ENCODE results near the gene CEP85. TPM values are rescaled to one million over a fixed set of nuclear protein-coding genes. Genes with fewer than 3 reads are reported as not detected.
A peak's percentile ranks its signal among the peaks of the same experiment; 100 is the strongest.

Gene CEP85
- total and polyA plus RNA-seq, 9 of the 15 experiments (the other 6 are each of a cell fraction or from before 2014, with no cell fraction given), result 42.1 to 140 (median 92.6) TPM

GRCh38 chr1:26284597-26285347 lies 50.8 kb downstream of the CEP85 start (continued):
- TF ChIP-seq ZNF398 (CRISPR knock-in tag; IDR thresholded peaks at IDR 0.05) (no peak), ZNF384 (IDR thresholded peaks at IDR 0.05; ENCODE audit: low read depth, low read length) (no peak), ZNF224 (CRISPR knock-in tag; IDR thresholded peaks at IDR 0.05) (no peak), BHLHE40 (IDR thresholded peaks at IDR 0.05; ENCODE audit: low read length) (peak; percentile 94), ZFP30 (CRISPR knock-in tag; IDR thresholded peaks at IDR 0.05; ENCODE audit: borderline replicate concordance) (no peak), CCAR2 (IDR thresholded peaks at IDR 0.05; ENCODE audit: low read depth, low read length) (no peak), E2F3 (CRISPR knock-in tag; IDR thresholded peaks at IDR 0.05) (no peak), ZBTB11 (CRISPR knock-in tag; IDR thresholded peaks at IDR 0.05) (peak in 1 of 3 experiments; percentile 85; a peak in 2 of 6 replicates), ZNF239 (CRISPR knock-in tag; IDR thresholded peaks at IDR 0.05) (no peak; the same call in none of the 2 replicates), ATF6 (CRISPR knock-in tag; IDR thresholded peaks at IDR 0.05) (peak; percentile 97; the same call in 1 of the 2 replicates), HMGXB4 (CRISPR knock-in tag; IDR thresholded peaks at IDR 0.05) (no peak; the same call in 1 of the 2 replicates), NCOR1 (IDR thresholded peaks at IDR 0.05) (peak; percentile 84), ZNF253 (CRISPR knock-in tag; conservative IDR thresholded peaks at IDR 0.05) (no peak), PHB (CRISPR knock-in tag; IDR thresholded peaks at IDR 0.05) (no peak), CBFA2T3 (IDR thresholded peaks at IDR 0.05) (peak; percentile 84), MBD2 (IDR thresholded peaks at IDR 0.05; ENCODE audit: borderline replicate concordance, low read depth) (peak; percentile 80), ZNF282 (CRISPR knock-in tag; IDR thresholded peaks at IDR 0.05) (0 out of 2 replicates have a peak, but pooled peaks have one; percentile 67)

All from K562 (cell line).